Forelimb muscle (tissue), 1 donor: ENCODE measurements around the gene UVSSA. TPM values are rescaled to one million over a fixed set of nuclear protein-coding genes. Genes with fewer than 3 reads are reported as not detected.
"Not testable (repeated sequence)": the region's sequence is repeated elsewhere in the genome, so short reads cannot be mapped to it uniquely, and the experiment has no call there.

Experiments used
- DNase-seq: peaks from one replicate; pipeline ENCODE4 v3.0.0-alpha.2; 2013; ENCODE audit warnings: low read depth
- polyA plus RNA-seq: library from polyadenylated mRNA; unstranded; fragments of 120-200 nt; gene quantifications from one replicate; pipeline ENCODE4 v1.2.1, GENCODE V29; 2013; ENCODE audit not compliant: insufficient read length

Gene UVSSA
- polyA plus RNA-seq, 1 donor, result 8.6 TPM

DNA sequence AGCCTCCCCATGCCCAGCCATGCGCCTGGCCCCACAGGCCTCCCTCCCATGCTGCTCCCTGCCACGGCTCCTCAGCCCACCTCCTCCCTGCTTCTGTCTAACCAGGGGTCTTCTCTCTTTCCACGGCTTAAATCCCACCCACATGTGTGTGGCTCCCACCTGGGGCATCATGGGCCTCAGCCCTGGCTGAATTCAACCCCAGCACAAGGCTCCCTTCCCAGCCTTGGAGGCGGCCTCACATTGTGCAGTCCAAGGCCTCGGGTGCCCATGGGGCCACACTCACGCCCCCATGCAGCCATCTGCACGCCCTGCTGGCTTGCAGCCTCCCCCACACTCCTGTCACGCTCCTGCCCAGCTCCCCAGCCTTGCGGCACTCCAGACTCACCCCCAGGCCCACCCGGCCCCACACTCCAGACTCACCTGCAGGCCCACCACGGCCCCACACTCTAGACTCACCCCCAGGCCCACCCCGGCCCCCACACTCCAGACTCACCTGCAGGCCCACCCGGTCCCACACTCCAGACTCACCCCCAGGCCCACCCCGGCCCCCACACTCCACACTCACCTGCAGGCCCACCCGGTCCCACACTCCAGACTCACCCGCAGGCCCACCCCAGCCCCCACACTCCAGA is 30.4 kb upstream of the UVSSA start:
- no peak for DNase-seq

DNA sequence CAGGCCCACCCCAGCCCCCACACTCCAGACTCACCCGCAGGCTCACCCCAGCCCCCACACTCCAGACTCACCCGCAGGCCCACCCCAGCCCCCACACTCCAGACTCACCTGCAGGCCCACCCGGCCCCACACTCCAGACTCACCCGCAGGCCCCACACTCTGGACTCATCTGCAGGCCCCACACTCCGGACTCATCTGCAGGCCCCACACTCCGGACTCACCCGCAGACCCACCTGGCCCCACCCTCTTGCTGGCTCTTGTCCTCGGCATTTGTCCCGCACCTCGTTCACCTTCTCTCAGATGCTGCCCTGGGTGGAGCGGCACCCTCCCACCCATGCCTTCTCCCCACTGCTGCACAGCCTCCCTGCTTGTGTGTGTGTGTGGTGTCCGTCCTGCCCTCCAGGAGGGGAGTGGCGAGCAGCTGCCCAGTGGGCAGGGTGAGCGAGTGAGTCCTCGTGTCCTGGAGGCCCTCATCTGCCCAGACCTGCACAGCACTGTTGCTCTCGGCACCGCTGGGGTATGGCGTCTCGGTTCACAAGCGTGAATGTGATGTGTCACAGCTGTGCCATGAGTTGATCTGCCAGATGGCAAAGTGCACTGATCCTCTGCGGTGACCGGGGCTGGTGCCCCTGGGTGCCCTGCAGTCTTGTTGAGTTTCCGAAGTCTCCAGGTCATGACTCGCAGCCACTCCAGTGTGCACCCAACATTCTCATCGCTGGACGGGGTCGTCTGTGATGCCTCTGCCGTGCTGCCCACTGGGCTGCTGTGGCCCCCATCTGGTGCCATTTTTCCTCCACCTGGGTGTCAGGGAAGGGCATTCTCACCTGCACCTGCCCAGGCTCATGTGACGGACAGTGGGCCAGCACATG is 29.6 kb upstream of the UVSSA start:
- DNase-seq, result no peak

DNA sequence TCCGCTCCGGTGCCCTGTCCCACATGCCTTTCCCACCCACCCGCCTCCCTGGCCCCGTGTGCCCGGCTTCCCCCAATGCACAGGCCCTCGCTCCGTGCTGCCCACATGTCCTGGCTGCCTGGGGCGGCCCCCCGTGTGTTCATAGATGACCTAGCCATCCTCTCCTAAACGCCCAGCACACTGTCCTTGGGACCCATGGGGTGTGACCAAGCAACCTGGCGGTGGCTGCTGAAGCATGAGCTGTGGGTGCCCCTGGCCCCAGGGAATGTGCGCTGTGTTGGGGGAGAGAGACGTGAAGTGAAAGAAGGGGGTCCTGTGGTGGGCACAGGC is 29.0 kb upstream of the UVSSA start:
- no peak for DNase-seq

DNA sequence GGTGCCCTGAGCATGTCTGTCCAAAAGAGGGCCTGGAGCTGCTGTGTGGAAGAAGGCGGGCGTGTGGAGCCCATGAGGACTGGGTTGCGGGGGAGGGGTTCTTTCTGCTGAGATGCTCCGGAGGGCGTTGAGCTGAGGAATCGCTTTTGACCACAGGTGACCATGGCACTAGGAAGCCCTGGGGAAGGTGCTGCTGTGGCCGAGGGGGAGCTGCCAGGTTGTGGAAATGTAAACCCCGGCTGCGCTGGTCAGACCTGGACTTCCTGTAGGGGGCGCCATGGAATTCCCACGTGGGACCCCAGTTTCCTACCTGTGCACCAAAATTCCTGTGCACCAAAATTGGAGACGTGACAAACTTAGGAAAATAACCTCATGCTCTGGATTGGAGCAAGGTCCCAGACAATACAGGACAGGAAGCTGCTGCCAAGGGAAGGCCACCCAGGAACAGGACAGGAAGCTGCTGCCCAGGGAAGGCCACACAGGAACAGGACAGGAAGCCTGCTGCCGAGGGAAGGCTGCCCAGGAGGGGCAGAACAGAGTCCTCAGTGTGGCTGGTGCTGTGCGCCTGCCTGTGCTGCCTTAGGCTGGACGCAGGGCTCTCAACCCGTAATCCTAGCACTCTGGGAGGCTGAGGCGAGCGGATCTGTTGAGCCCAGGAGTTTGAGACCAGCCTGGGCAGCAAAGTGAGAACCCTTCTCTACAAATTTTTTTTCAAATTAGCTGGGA is 28.4 kb upstream of the UVSSA start:
- no peak for DNase-seq

DNA sequence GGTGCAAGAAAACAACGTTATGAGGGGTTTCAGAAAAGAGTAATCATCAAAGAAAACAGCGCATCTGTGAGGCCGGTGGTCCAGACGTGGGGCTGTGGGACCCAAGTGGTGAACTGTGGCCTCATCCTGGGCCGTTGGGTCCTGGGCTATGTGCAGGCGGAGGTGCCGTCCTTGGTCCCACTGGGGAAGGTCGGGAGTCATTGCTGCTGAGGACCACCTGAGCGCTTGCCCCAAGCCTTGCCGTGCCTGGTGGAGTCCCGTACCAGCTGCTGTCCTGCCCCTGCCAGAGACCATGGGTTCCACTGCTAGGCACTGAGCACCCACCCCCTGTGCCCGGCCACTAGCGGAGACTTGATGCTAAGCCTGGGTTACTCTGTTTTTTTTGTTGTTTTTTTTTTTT is 25.5 kb upstream of the UVSSA start:
- DNase-seq, result no peak

DNA sequence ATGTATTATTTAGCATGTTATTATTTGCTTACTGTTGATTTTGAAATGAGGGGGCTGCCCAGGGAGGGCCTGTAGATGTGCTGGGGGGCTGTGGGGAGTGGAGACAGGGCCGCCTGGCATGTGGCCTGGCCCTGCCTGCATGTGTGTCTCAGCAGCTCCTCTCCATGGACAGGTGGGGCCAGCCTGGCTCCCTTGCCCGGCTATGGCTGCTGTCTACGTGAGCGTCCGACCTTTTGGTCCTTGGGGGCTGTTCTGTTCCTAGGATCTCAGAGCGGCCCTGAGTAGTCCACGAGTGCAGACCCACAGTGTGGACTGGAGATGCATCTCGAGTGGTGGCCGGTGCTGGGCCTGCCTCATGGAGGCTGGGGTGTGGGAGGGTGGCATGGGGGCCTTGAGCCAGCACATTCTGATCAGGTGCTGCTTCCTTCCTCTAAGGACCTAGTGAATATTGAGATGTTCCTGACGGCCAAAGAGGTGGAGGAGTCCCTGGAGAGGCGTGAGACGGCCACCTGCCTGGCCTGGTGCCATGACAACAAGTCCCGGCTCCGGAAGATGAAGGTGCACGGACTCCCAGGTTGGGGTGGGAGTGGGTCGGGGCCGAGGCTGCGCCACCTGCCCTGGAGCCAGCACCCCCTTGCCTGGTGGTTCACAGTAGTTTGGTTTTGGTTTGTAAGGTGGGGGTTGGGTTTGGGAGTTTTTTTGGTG is 24.9 kb upstream of the UVSSA start:
- no peak for DNase-seq

DNA sequence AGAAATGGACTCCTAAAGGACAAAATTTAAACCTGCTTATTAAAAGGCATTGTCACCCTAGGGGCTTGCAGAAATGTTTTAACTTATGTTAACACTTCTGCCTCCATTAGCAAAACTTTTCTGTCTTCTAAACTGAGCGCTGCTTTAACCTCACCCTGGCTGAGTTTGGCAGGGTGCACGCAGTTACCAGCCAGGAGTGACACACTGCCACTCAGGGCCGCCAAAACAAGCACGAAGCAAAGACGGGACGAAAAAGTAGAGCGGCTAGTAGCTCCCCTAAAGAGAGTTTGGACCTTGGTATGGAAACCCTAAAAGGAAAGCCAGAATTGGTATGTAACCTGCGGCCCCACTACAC is 23.8 kb upstream of the UVSSA start:
- no peak for DNase-seq

DNA sequence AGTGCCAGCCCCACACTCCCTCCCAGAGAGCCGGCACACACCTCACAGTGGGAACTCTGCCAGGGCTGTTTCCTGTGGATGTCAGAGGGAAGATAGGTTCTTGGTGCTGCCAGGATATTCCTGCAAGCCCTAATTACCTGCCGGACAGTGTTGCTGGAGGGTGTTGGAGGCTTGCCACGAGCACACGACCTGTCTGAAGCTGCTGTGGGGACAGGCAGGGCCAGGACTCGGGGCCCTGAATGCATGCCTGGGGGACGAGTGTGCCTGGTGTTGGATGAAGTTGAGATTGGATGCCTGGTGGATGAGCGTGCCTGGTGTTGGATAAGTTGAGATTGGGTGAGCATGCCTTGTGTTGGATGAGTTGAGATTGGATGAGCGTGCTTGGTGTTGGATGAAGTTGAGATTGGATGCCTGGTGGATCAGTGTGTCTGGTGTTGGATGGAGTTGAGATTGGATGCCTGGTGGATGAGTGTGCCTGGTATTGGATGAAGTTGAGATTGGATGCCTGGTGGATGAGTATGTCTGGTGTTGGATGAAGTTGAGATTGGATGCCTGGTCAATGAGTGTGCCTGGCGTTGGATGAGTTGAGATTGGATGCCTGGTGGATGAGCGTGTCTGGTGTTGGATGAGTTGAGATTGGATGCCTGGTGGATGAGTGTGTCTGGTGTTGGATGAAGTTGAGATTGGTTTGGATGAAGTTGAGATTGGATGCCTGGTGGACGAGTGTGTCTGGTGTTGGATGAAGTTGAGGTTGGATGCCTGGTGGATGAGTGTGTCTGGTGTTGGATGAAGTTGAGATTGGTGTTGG is 23.2 kb upstream of the UVSSA start:
- DNase-seq, result no peak

DNA sequence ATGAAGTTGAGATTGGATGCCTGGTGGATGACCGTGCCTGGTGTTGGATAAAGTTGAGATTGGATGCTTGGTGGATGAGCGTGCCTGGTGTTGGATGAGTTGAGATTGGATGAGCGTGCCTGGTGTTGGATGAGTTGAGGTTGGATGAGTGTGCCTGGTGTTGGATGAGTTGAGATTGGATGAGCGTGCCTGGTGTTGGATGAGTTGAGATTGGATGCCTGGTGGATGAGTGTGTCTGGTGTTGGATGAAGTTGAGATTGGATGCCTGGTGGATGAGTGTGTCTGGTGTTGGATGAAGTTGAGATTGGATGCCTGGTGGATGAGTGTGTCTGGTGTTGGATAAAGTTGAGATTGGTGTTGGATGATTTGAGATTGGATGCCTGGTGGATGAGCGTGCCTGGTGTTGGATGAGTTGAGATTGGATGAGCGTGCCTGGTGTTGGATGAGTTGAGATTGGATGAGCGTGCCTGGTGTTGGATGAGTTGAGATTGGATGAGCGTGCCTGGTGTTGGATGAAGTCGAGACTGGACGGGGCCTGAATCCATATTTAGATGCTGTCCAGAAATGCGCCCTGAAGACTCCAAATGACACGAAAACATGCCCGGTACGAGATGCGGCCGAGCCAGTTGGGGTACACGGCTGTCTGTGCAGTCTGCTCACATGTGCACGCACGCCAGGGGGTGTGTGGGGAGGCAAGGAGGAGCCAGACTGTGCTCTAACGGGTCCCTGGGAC is 22.4 kb upstream of the UVSSA start:
- not testable (repeated sequence) for DNase-seq

DNA sequence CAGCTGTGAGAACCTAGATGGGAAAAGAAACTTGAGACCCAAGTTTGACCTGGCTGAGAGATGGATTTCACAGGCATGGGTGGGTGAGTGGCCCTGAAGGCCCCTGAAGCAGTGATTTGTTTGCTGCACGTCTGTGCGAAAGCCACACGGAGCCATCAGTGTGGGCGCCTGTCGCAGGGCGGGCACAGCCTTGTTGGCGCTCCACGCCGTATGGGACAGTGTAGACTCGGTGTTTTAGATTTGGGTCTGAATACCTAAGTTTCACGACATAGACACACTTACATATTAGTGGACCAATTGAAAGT is 21.9 kb upstream of the UVSSA start:
- no peak for DNase-seq

DNA sequence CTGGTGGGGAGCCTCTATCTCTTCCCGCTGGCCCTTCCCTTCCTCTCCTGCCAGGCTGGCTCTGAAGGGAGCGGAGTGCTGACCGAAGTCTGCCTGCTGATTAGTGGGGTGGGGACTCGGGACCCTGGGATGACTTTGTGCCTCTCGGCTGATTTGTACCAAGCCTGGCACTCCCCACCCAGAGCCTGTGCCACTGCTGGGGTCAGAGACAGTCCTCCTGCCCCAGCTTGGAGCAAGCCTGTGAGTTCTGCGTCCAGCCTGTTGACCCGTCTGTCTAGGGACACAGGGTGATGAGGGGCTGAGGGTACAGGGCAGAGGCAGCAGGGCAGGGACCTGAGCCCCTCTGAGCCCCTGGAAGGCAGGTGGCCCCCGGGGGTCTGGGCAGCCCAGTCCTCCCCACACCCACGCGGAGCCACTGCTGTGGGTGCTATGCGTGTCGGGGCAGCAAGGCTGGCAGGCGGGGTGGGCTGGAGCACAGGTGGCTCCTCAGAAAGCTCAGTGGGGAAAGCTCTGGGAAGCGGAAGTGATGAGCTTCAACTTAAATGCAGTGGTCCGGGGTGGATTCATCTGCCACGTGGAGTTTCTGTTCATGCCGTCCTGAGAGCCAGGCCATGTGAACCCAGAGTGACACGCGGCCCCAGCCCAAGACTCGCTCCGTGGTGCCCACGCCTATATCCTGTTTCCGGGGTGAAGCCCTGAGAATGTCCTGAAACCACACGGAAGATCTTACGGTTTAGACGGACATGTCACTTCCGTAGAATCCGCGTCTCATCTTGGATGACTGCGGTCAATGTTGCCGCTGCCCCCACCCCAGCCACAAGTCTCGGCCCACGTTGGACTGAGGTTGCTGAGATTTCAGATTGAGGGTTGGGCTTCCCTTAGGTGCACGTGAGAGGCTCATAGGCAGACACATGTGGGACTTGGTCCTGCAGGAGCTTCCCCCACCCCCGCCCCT is 21.1 kb upstream of the UVSSA start:
- no peak for DNase-seq

DNA sequence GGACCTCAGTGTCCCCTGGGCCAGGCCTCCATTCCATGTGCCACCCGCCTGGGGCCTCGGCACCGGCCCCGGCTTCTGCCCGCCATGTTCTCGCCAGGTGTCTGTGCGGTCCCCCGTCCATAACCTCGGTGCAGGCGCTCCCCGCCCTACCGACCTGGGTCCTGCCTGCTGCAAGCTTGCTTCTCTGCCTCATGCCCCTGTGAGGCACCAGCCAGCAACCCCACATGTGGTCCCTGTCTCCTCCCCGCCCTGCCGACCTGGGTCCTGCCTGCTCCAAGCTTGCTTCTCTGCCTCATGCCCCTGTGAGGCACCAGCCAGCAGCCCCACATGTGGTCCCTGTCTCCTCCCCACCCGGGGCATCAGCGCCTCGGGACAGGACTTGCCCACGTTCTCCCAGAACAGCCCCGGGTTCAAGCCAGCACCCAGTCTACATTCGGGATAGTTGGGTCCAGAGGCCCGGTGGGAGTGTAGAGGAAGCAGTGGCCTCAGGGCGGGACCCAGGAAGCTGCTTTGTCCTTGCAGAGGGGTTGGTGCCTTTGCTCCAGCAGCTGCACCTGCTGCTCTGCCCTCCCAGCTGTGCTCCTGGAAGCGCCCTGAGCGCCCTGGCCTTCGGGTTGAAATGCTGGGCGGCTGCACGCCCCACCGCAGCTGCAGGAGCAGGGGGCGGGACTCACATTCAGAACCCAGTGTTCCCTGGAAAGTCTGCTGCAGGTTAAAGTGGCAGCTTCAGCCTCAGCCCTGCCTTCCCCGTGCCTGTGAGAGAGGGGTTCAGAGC is 20.1 kb upstream of the UVSSA start:
- no peak for DNase-seq

DNA sequence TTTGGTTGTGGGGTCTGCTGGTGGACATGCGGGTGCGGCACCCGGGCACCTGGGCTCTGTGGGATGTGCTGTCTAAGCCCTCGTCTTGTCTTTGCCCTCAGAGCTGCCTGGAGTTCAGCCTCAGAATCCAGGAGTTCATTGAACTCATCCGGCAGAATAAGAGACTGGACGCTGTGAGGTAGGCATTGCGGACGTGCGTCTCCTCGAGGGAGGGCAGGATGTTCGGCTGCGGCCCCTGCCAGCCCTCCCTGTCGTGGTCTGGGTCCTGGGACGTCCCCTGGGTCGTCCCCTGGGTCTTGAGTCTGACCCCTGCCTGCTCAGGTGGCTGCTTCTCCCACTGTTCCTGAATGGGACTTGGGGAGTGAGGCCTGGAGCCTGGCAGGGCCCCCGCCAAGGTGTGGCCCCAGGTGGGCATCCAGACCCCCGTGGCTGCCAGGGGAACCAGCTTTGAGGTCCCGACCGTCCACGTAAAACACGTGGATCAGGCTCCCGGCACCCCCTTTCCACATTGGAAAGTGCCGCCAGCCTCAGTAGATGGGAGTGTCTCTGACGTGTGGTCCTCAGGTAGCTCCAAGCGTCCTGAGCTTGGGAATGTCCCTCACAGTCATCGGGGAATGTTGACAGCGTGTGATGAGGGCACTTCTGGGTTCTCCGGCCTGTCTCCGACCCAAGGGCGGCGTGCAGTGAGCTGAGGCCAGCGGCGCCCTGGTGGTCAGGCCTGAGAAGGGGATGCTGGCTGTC is 19.3 kb upstream of the UVSSA start:
- no peak for DNase-seq

DNA sequence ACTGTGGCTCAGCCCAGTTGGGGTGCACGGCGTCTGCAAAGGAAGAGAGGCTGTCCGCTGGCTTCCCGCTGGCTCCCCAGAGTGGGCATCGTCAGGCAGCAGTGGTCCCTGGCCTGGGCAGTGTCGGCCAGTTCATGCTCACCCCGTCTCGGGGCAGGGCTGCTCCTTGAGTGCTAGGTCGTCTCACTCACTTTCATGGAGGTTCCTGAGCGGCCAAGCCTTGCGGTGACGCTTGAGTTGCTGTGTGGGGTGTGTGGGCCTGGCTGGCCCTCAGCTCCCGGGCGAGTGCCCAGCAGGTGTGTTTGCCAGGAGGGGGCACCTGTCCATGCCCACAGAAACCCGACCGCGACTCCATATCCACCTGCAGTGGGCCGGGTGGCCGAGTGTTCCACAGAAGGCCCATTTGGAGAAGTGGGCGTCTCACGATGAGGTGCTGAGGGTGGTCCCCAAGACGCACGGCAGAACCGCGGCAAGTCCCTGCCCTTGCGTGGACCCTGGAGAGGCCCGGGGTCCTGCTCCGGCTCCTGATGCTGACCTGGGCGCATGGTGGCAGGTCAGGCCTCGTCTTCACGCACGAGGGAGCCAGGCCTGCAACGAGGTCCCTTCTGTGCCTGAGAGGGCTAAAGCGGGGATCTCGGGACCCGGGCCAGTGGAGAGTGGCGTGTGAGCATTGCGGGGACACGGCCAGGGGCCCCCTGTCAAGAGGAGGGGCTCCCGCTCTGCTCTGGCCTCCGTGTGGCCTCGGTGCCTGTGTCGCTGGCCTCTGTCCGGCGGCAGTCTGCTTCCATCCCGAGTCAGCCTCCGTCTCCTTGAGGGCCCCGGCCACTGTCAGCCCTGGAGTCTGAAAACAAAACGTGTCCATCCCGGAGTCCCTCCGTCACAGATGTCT is 18.5 kb upstream of the UVSSA start:
- no peak for DNase-seq

DNA sequence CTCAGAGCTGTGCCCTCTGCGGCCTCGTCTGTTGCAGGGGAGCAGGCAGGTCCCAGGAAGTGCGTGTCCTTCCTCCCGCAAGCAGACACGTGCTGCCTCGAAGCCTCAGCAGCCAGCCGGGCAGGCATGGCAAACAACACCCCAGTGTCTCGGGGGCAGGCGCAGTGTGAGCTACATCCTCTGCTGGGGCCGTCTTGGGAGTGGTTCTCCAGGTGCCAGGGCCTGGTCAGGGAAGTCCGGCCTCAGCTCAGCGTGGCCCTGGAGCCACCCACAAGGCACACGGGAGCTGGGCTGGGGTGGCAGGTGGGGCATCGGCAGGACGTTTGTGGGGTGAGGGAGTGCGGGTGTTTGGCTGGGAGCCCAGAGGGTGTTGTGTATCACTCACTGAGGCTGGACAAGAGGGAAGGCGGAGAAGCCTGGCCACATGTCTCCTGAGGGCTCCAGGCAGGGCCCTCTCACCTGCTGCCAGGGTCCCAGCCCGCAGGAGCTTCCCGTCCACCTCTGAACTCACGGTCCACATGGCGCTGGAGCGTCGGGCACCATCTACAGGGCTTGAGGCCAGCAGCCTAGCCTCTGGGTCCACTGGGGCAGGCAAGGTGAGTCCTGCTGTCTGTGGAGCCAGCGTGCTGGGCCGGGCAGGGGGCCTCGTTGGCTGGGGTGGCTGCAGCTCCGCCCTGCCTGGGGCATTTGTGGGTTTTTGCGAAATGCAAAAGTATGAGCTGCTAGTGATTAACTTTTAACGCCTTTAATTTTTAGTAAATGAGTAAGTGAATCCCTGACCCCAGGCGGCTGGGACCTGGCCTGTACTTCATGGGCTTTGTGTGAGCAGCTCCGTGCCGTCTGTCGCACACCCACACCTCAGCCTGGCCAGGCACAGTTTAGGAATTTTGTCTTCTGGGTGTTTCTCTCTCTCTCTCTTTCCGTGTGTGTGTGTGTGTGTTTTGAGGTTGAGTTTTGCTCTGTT is 17.3 kb upstream of the UVSSA start:
- no peak for DNase-seq
